Lower leg skin (tissue), 4 donors: ENCODE measurements around the gene PEAR1. TPM values are rescaled to one million over a fixed set of nuclear protein-coding genes. Genes with fewer than 3 reads are reported as not detected.

Source experiments
- DNase-seq, 2 donors: peaks; one replicate each; pipeline ENCODE4 v3.0.0-alpha.2; 2019; ENCODE audit warnings: low spot score in 2 of 2
- H3K4me3 ChIP-seq: fragments of 200-600 bp; sonication (generic); 2 replicates; pipeline ENCODE4 v1.5.1; 2017; ENCODE audit warnings: mild to moderate bottlenecking, low read depth; ENCODE audit not compliant: poor library complexity, severe bottlenecking
- CTCF ChIP-seq, 3 donors: fragments of 450-650 bp; IDR thresholded peaks; one replicate each; pipeline ENCODE4 v1.5.1; 2016; ENCODE audit warnings: antibody characterized with exemption in 3 of 3, mild to moderate bottlenecking in 3 of 3, moderate library complexity in 2 of 3
- POLR2A ChIP-seq, 2 donors: fragments of 450-650 bp; IDR thresholded peaks; one replicate each; pipeline ENCODE4 v1.6.1; 2016 to 2017; ENCODE audit warnings: antibody characterized with exemption in 2 of 2, mild to moderate bottlenecking in 1 of 2, moderate library complexity in 1 of 2
- WGBS, 2 donors: methylation state at CpG; one replicate each; pipeline ENCODE4 v1.1.5; 2018; 5-methylcytosine and 5-hydroxymethylcytosine counted together
- intact Hi-C: fragments of 100-400 bp; cut with DNase I; formaldehyde crosslinking; loops from one replicate; pipeline ENCODE4 v1.15.0; 2023; ENCODE audit warnings: low total_unique reads
- total RNA-seq, 4 donors: library from RNA; depleted of rRNA; stranded (reverse); fragments of >200 nt; gene quantifications; one replicate each; pipeline ENCODE4 v1.1.0, GENCODE V29; 2016

PEAR1 gene
- total RNA-seq, 4 donors from 2014 or later: 2.1 to 10.2 (median 6.6) TPM

GRCh38 chr1:156927215-156928042 lies 33.9 kb downstream of the PEAR1 start:
- WGBS, 2 donors: 11 to 13% methylated on average over 44 of the region's 64 CpGs
- TF ChIP-seq POLR2A (IDR thresholded peaks at IDR 0.05): no peak
- TF ChIP-seq CTCF (IDR thresholded peaks at IDR 0.05): no peak
- intact Hi-C loops: no loop called here
- peak in 1 of 2 donors; percentile 47 for DNase-seq
- no peak overlapping the region for H3K4me3 ChIP-seq

- 7 to 9% methylated on average over 4 of the region's 4 CpGs for WGBS, 2 donors
- intact Hi-C loops: no loop called here
- TF ChIP-seq CTCF (IDR thresholded peaks at IDR 0.05) (no peak), POLR2A (IDR thresholded peaks at IDR 0.05) (no peak)
- no peak overlapping the region for H3K4me3 ChIP-seq
- DNase-seq: no peak
Measured at GRCh38 chr1:156928043-156928602, 34.6 kb downstream of the PEAR1 start.

- 40 to 47% methylated on average over 6 of the region's 6 CpGs for WGBS, 2 donors
- no peak overlapping the region for H3K4me3 ChIP-seq
- TF ChIP-seq POLR2A (IDR thresholded peaks at IDR 0.05): no peak
- no peak for TF ChIP-seq CTCF (IDR thresholded peaks at IDR 0.05)
- DNase-seq: no peak
- intact Hi-C loops: no loop called here
Measured at GRCh38 chr1:156929596-156930238, 36.2 kb downstream of the PEAR1 start.

- intact Hi-C loops: no loop called here
- DNase-seq: no peak
- no peak overlapping the region for H3K4me3 ChIP-seq
- TF ChIP-seq POLR2A (IDR thresholded peaks at IDR 0.05) (no peak), CTCF (IDR thresholded peaks at IDR 0.05) (no peak)
- WGBS, 2 donors: 49 to 50% methylated on average over 4 of the region's 4 CpGs
Measured at GRCh38 chr1:156930483-156930882, 37.0 kb downstream of the PEAR1 start.

- TF ChIP-seq CTCF (IDR thresholded peaks at IDR 0.05) (no peak), POLR2A (IDR thresholded peaks at IDR 0.05) (no peak)
- 61 to 73% methylated on average over 11 of the region's 11 CpGs for WGBS, 2 donors
- DNase-seq: no peak
- no peak overlapping the region for H3K4me3 ChIP-seq
- intact Hi-C loops: no loop called here
Measured at GRCh38 chr1:156931211-156931952, 37.9 kb downstream of the PEAR1 start.
